GM10266 (cell line): ENCODE data around the gene TGFA.
"Not testable (repeated sequence)": the region's sequence is repeated elsewhere in the genome, so short reads cannot be mapped to it uniquely, and the experiment has no call there.

Experiments used
- DNase-seq: peaks from one replicate; pipeline ENCODE4 v3.0.0; 2012; ENCODE audit errors: extremely low spot score
- CTCF ChIP-seq: IDR thresholded peaks from 2 replicates; pipeline ENCODE4 v1.5.1; 2012; ENCODE audit warnings: mild to moderate bottlenecking, low read depth; ENCODE audit not compliant: control insufficient read depth, insufficient read depth; ENCODE audit errors: missing control alignments

TGFA gene

GRCh38 chr2:70472221-70472890, 81.3 kb downstream of the TGFA start:
- TF ChIP-seq CTCF = no peak

DNA sequence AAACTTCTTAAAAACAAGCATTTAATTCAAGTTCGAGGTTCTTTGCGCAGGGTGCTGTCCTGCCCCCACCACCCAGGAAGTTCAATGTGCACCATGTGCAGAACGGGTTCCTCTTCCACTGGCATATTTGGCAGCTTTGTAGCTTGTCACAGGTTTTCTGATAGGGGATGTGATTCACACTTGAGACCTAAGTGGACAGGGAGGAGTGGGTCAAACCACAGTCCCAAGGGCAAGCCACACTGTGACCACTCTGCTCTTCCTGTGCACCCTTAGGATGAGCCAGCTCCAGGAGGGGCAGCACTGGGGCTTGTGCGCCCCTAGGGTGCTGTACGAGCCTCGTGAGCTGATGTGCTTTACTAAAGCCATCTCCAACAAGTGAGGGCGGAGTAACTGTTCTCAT, 82.5 kb downstream of the TGFA start:
- TF ChIP-seq CTCF = no peak
- DNase-seq = no peak

More at GRCh38 chr2:70472221-70472890, 81.3 kb downstream of the TGFA start:
- no peak for DNase-seq

GRCh38 chr2:70469961-70470360, 83.7 kb downstream of the TGFA start:
- DNase-seq = no peak

GRCh38 chr2:70469435-70469834, 84.2 kb downstream of the TGFA start:
- no peak for DNase-seq
- TF ChIP-seq CTCF = no peak

More at GRCh38 chr2:70469961-70470360, 83.7 kb downstream of the TGFA start:
- no peak for TF ChIP-seq CTCF

DNA sequence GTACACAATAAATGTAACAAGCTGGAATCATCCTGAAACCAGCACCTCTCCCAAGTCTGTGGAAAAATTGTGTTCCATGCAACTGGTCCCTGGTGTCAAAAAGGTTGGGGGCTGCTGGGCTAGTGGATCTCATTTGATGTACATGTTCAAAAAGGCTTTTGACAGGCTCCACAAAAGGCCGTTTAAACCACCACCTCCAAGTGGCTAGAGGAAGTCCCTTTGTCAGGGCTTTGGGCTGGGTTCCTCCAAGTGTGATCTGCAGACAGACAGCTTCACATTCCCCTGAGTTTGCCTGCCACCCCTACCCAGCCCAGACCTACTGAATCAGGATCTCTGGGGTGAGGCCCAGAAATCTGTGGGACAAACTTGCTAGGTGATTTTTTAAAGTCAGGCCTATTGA, 84.7 kb downstream of the TGFA start:
- TF ChIP-seq CTCF = no peak
- no peak for DNase-seq

DNA sequence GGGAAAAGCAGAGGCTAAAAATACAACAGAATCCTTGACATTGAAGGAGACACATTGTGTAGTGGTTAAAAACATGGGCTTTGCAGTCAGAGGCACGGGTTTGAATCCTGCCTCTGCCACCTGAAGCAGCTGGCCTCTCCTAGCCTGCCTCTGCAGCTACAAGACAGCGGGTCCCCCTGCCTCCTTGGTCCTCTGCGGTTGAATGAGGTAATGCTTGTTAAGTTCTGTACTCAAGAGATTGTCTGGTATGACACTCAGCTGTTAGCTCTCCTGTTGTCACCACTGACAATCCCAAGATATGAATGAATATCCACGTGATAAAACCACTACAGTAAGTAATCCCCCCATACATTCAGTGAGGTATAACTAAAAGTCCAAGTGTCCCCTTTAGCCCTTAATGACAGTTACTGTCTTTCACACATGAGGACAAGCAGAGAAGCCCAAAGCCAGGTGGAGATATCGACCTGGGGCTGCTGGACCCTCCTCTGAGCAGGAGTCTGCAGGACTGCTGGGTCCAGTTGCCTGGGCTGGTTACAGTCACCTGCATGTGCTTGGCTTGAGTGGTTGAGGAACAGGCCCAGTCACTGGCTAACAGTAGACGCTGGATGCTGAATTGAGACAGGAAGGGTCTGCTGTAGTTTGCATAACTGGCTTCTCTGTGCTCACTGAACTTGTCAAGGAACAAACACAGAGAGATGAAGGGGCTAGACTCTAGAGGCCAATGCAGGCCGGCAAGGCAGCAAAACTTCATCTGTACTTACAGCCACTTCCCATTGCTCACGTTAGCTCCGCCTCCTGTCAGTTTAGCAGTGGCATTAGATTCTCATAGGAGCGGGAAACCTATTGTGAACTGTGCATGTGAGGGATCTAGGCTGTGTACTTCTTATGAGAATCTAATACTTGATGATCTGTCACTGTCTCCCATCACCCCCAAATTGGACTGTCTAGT, 85.5 kb downstream of the TGFA start:
- no peak for TF ChIP-seq CTCF
- no peak for DNase-seq

DNA sequence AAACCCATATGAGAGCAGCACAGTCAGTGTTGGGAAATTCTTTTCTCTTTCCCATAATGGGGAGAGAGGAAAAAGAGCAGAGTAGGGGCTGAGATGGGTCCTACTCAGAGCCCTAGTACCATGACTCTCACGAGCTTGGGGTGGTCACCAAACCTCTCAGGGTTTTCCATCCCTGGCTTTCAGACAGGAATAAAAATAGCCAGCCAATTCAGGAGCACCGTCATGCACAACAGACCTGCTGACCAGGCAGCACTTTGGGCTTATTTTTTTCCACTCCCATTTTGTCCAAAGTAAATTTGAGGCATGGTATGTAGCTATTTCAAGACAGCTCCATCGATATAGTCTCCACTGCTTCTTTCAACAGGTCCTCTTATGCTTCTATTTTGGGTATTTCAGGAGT, 86.4 kb downstream of the TGFA start:
- TF ChIP-seq CTCF = no peak
- DNase-seq = no peak

DNA sequence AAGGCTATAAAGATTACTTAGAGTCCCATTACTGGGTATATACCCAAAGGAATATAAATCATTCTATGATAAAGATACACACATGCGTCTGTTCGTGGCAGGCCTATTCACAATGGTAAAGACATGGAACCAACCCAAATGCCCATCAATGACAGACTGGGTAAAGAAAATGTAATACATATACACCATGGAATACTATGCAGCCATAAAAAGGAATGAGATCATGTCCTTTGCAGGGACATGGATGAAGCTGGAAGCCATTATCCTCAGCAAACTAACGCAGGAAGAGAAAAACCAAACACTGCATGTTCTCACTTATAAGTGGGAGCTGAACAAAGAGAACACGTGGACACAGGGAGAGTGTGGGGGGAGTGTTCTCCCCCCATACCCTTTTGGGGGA, 87.0 kb downstream of the TGFA start:
- DNase-seq = not testable (repeated sequence)
